GM18520 (cell line): ENCODE results near the gene ST6GALNAC6.
"Not testable (repeated sequence)": the region's sequence is repeated elsewhere in the genome, so short reads cannot be mapped to it uniquely, and the experiment has no call there.

Experiments used
- ATAC-seq: cut with Tn5 transposase; IDR thresholded peaks from one replicate; pipeline ENCODE4 v1.9.1; 2021; ENCODE audit not compliant: unreplicated experiment

The ST6GALNAC6 gene

DNA sequence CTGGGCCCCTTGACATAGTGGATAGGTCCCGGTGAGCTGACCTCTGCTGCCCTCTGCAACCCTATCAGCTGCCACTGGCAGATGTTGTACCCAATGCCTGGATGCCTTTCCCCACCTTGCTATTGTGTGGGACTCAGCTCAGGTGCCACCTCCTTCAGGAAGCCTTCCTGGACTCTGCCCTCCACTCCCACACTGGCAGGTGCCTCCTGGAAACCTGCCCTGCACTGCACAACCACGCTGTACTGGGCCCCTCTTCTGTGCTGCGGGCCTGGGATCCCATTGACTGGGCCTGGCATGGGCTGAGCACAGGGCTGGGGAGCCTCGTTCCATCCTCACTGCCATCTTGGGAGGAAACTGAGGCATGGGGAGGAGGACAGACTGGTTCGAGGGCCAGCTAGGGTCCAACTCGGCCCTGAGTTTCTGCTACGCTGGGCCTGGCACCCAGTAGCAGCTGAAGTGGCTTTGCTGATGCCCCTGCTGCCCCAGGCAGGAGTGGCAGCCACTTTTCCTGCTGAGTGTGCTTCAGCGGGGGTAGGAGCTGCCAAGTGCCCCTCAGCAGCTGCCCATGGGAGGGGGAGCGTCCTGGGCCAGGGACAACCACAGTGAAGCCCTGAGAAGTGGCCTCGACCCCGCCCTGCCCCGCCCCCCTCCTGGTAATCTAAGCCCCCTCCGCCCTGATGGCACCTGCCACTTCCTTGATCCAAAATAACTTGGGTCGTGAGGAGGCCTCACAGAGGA lies 23.2 kb downstream of the ST6GALNAC6 start:
- no peak for ATAC-seq

DNA sequence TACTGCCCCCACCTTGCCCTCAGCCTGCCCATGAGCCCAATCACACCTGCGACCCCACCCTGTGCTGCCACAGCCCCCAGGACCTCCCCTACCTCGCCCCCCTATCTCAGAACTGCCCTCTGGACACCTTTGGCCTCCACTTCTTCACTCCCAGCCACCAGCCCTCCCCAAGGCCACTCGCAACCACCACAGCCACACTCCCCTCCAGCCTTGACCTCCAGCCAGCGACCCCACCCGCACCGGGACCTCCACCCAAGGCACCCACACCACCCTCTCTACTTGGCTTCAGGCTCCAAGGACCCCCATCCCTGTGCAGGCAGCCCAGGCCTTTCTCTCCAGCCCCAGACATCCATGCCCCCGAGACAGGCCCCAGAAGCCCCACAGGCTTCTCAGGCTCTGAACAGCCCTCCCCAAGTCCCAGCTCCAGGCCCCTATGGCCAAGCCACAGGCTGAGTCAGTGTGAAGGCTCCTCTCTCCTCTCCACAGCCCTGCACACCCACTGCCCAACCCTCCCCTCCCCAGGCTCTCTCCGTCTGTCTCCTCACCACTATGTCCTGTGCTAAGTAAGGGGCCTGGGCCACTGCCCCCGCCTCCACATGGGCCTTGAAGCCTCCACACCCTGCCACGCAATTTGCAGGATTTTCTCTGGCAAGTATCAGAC lies 24.0 kb downstream of the ST6GALNAC6 start:
- no peak for ATAC-seq

DNA sequence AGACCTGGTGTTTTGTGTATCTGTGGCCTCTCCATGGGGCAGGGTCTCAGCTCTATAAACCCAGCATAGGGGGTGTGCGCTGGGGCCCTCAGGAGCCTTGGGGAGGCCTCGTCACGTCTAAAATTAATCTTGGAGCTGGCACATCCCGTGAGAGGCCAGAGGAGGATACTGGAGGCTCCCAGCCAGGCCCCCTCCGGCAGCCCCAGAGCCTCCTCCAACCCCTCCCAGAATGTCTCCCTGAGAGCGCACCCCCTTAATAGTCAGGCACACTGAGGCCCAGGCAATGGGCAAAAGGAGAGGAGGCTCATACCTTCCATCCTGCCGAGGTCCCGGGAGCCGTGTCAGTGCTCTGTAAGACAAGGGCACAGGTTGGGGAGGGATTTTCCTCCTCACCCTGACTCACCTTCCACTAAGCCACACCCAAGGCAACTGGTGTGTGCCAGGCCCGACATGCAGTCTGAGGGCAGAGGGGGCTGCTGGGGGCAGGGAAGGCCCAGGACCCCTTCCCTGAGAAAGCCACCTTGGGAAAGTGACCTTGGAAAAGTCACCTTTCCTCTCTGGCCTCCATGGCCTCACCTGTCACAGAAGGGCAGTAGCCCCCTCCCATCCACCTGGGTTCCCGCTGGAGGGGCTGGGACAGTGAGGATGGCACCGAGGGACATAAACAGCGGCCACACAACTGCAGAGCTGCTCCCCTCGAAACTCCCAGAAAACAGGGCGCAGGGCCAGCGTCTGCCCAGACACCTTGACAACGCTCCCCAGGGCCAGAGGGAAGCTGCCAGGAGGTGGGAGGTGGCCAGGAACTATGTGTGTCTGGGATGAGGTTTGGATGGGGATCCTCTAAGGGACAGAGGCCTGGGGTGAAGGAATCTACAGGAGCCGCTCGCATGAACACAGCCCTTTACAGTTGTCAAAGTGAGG lies 24.8 kb downstream of the ST6GALNAC6 start:
- ATAC-seq = no peak

DNA sequence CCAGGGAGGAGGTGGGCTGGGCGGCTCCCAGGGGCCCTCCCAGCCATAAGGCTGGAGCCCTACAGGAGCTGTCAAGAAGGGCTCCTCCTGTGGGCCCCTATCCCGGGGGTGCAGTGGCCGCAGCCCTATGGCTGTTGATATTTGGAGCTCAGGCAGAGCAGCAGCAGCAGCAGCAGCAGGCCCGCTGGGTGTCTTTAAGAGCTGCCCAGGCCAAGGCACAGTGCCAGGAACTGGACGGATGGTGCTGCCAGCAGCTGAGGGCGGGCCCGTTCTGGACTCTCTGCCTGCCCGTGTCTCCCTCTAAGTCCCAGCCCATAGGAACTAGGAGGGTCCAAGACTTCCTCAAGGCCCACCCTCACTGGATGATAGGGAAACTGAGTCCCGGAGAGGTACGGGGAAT lies 25.5 kb downstream of the ST6GALNAC6 start:
- ATAC-seq = no peak

DNA sequence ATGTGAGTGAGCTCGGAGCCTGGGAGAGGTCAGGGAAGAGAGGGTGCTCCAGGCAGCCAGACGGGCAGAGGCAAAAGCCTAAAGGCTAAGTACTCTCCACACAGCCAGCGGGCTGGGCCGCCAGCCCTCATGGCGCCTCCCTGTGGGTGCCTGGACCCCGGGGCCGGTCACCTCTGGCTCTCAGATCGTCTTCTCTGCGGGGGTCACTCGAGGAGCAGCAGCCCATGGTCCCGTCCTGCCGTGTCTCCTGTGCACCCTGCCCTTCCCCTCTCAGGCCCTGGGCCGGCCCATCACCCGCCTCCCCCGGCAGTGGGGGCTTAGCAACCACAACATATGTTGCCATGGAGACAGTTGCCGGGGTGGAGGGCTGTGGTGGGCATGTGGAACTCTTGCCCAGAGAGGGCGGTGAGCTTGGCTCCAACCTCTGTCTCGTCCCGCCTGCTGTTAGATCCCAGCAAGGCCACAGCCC lies 26.1 kb downstream of the ST6GALNAC6 start:
- no peak for ATAC-seq

DNA sequence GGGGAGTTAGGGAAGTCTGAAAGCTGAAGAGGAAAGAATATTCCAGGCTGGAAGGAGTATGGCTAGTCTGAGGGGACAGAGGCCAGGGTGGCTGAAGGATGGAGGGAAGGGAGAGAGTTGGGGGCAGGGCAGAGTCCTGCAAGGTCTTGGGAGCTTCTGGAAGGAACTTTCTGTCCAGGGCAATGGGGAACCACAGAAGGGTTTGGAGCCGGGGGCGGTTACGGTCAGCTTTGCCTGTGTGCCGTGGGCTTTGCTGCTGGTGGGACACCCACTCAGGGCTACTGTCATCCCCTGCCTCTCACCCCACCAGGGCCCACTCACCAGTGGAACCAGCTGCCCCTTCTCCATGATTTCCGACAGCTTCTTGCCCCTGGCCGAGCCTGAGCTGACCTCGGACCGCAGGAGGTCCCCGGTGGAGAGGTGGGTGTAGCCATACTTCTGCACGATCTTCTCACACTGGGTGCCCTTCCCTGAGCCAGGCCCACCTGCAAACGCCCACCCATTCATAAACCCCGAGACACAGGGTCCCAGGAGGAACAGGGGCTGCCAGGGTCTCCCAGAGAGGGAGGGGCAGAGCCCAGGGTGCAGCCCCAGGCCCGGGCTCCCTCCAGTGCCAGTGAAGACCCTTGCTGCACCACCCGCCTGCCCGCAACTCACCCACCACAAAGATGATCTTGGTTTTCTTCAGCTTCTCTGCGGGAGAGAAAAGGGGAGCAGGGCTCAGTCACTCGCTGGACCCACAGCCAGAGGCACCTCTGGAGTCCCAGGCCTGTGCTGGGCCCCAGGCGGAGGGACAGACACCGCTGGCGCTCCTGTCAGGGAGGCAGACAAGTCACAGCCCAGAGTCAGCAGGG lies 26.8 kb downstream of the ST6GALNAC6 start:
- ATAC-seq = no peak

DNA sequence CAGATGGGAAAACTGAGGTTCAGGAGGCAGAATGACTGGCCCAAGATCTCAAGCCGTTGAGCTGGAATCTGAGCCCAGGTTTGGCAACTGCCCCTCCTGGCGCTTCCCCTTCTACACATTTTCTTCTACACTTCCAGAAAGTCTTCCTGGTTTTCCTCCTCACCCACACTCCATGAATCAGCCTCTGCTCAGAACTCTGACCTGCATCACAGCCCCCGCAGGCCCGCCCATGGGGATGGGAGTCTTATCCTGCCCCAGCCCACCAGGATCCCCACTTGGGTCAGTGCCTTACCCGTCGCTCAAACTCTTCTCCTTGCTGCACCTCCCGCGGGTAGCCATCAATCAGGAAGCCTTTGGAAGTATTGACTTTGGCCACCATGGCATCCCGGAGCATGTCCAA lies 27.9 kb downstream of the ST6GALNAC6 start:
- ATAC-seq = no peak

DNA sequence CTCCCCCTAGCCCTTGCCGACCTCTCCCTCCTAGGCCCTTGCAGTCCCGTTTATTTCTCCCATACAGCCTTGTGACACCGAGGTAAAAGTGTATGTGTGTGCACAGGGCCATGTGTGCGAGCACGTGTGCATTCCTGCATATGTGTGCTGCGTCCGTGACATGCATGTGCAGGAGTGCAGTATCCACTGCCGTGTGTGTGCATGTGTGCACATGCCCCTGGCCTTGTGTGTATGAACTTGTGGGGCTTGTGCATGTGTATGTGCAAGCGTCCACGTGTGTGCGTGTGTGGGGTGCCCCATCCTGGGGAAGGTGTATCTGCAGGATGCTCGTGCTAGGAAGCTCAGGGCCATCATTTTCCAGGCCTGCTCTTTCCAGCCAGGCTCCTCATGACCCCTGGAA lies 28.5 kb downstream of the ST6GALNAC6 start:
- ATAC-seq = no peak

DNA sequence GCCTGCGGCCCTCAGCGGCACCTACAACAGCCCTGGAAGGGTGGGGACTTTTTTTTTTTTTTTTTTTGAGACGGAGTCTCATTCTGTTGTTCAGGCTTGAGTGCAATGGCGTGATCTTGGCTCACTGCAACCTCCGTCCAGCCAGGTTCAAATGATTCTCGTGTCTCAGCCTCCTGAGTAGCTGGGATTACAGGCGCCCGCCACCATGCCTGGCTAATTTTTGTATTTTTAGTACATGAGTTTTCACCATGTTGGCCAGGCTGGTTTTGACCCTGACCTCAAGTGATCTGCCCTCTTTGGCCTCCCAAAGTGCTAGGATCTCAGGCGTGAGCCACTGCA lies 29.3 kb downstream of the ST6GALNAC6 start:
- not testable (repeated sequence) for ATAC-seq

DNA sequence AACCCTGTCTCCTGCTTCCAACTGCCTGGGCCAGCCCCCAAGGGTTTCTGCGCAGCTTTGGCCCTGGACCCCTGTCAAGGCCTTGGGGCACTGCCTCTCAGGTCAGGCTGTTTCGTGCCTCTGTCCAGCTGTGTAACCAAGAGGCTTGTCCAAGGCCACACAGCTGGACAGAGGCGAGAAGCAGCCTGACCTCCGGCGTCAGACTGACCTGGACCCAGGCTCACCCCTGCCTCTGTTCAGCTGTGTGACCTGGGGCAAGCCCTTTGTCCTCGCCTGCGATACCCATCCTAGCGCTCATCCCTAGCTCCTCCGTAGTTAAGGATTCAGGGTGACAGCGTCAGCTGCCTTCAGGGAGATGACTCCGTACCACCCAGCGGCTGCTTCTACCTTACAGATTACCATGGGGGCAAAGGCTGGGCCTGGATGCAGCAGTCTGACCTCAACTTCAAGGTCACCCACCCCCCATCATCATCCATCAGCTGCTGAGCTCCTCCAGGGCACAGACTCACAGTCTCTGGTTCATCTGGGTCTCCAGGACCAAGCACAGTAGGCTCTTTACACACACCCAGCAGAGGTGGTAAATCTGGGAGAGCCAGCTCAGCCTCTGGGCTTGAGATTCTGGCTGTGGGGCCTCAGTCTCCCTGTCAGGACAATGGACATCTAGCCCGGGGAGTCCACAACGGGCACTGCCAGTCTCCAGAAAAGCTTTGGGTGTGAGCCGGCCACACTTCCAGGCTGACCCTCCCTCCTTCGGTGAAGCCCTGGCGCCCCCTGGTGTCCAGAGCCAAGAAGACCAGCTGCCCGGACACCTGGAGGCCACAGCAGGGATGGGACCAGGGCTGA lies 29.9 kb downstream of the ST6GALNAC6 start:
- no peak for ATAC-seq

DNA sequence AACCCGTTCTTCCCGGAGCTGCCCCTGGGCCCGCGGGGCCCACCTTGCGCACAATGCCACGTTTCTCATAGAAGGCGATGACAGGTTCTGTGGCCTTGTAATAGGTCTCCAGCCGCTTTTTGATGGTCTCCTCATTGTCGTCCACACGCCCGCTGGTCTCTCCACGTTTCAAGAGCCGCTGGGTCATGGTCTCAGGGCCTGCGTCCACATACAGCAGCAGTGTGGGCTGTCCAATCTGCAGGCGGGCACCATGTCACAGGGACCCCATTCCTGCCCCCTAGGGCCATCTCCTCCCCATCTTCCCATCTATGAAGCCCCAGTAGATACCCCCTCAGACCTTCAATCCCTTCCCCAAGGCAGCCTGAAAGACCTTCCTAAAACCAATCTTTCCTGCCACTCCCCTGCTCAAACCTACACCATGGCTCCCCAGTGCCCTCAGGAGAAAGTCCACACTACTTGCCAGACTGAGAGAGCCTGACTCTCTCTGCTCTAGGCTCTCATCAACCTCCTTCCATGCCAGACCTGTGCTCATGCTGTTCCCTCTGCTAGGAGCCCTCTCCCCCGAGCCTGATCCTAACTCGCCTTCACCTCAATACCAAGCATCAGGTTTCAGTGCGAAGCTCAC lies 31.0 kb downstream of the ST6GALNAC6 start:
- ATAC-seq = no peak

DNA sequence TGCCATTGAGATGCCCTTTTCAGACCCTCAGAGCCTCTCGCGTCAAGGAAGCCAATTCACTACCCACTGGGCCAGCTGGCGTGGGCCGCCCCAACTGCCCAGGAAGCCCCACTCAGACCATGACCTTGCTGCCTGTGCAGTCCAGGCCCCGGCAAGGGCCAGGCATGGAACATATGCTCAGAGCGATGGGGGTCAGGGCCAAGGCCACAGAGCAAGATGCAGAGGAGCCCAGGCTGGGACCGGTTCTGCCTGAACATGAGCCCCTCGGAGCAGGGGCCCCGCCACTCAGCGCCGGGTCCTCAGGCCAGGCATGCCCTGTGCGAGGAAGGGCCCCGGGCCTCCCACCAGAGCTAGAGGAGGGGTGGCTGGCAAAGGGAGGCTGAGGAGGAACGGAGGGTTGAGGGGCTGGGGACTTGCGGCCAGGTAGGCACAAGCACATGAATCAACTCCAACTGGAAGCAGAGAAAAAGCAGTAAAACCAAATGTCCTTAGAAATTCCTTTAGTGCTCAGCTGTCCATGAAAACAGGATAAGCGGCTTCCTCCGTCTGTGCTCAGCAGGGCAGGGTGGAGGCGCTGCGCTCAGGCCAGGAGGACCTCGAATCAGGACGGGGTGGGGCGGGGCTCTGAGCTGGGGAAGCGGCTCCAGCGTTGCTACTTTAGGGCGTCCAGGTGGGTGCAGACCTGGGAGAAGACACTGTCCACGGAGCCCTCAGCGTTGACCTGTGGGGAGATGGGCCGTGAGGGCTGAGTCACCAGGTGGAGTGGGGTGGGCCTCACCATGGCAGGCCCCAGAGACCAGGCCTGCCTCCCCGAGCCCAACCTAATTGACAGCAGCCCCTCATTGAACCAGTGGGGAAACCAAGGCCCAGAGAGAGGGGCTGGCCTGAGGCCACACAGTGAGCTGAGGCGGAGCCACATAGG lies 31.8 kb downstream of the ST6GALNAC6 start:
- no peak for ATAC-seq

DNA sequence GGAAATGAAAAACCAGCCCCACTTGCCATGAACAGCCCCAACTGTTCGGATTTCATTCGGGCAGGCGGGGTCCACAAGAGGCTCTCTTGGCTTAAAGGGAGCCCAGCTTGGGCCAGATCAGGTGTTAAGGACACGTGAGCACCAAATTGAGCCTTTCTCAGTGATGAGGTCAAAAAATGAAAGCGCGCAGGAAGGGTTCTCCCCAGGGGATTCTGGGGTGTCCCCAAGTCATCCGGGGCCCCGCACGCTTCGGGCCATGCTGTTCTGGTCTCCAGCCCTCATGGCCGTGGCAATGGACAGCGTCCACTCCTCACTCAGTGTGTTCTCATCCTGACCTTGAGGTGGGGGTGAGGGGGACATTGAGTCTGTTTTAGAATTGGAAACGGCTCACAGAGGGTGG lies 32.9 kb downstream of the ST6GALNAC6 start:
- ATAC-seq = no peak

DNA sequence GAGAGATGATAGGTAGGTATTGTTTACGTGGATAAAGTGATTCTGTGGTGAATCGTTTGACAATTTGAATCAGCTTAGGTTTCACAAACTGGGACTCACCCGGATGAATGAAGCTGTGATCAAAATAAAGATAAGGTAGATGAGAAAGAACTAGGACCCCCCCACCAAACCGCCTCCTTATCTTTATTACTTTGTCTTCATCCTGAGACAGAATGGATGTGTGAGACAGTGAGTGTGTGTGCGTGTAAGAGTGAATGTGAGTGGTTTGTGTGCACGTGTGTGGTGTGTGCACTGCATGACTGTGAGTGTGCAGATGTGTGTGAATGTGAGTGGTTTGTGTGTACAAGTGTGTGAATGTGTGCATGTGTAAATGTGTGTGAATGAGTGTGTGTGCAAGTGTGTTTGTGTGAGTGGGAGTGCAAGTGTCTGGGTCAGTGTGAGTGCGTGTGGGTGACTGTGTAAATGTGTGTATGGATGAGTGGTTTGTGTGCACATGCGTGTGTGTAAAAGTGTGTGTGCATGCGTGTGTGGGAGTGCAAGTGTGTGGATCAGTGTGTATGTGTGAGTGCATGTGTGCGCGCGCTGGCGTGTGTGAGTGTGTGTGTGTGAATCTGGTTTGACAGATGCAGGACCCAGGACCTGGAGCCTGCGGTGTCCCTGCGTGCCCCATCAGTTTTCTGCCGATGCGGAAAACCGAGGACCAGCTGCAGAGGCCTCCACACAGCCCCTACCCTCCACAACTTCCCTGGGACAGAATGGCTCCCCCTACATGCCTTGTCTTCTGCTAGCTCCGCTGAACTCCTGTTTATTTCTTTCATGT lies 33.5 kb downstream of the ST6GALNAC6 start:
- no peak for ATAC-seq

DNA sequence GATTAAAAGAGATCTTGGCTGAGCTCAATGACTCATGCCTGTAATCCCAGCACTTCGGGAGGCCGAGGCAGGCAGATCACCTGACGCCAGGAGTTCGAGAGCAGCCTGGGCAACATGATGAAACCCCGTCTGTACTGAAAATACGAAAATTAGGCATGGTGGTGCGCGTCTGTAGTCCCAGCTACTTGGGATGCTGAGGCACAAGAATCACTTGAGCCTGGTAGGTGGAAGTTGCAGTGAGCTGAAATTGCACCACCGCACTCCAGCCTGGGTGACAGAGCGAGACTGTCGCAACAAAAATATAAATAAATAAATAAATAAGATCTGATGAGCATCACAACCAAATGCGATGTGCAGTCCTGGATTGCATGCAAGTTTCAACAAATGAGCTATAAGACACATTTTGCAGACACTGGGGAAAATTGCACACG lies 36.2 kb downstream of the ST6GALNAC6 start:
- no peak for ATAC-seq

DNA sequence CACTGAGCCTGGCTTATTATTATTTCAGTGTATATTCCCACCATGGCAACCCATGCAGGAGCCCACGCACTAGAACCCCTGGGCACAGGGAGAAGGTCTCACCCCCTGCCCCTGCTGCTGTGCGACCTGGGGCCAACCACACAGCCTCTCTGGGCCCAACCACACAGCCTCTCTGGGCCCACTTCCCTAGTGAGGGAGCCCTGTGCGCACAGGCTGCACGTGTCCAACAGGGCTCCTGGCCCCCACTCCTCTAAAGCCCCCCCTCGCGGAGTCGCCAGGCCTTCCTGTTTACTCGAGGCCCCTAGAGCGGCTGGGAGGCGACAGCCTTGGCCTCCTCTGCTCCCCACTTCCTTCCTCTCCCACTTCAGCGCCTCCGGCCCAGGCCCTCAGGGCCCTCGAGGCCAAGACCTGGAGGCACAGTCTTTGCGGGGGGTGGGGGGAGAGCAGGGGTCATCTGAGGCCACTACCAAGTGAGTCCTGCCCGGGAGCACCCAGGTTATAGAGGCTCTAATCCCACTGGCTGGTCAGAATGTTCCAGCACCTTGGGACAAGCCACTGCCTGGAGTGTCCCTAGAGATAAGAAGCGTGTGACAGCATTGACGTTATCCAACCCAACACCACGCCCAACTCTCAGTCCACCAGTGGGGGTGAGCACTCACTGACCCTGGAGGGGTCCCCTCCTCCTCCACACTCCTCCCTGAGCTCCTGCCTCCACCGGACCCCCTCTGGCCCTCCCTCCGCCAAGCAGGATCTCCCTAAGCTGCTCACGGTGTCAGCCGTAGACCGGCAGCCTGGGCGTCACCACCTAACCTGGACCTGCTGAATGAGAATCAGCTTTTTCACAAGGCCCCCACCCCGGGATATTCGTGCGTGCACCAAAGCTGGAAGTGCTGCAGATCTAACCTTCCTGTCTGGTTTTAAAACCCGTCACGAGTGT lies 37.1 kb downstream of the ST6GALNAC6 start:
- no peak for ATAC-seq
